NCI-H2227 (cell line): Measurements from ENCODE around the gene TWF2.

Source experiments
- DNase-seq: peaks from one replicate; lab custom pipeline; 2025; ENCODE audit not compliant: unreplicated experiment; lab: John Stamatoyannopoulos, UW

TWF2 gene

GRCh38 chr3:52184690-52185089 is 54.3 kb downstream of the TWF2 start:
- no peak for DNase-seq

GRCh38 chr3:52183786-52184445 is 55.0 kb downstream of the TWF2 start:
- DNase-seq, result no peak

GRCh38 chr3:52182691-52183090 is 56.3 kb downstream of the TWF2 start:
- no peak for DNase-seq

- no peak for DNase-seq
Observed at GRCh38 chr3:52182196-52182595, 56.8 kb downstream of the TWF2 start.

GRCh38 chr3:52181543-52181942 is 57.4 kb downstream of the TWF2 start:
- DNase-seq, result no peak
